K562 (cell line): ENCODE data around the gene TMC6. TPM values are rescaled to one million over a fixed set of nuclear protein-coding genes. Genes with fewer than 3 reads are reported as not detected.
A peak's percentile ranks its signal among the peaks of the same experiment; 100 is the strongest.

Experiments
- CCNT2 ChIP-seq: IDR thresholded peaks from 2 replicates; pipeline ENCODE4 v1.6.1; 2011; ENCODE audit warnings: borderline replicate concordance, low read depth, mild to moderate bottlenecking, moderate library complexity, mixed read lengths, low read length; ENCODE audit not compliant: insufficient read length; ENCODE audit errors: extremely low read depth
- ESRRA ChIP-seq: fragments of 450-650 bp; IDR thresholded peaks from 2 replicates; pipeline ENCODE4 v1.6.1; 2014; ENCODE audit warnings: low read depth, mild to moderate bottlenecking, moderate library complexity, borderline replicate concordance
- EZH2 ChIP-seq: IDR thresholded peaks from 2 replicates; pipeline ENCODE4 v1.6.1; 2012; ENCODE audit warnings: low read depth, mild to moderate bottlenecking, inconsistent platforms, low read length, borderline replicate concordance
- HDGF ChIP-seq: fragments of 450-650 bp; IDR thresholded peaks from 2 replicates; pipeline ENCODE4 v1.6.1; 2016
- HNRNPK ChIP-seq: fragments of 200-400 bp; formaldehyde crosslinking; IDR thresholded peaks from one replicate; pipeline ENCODE4 v1.6.1; 2018; ENCODE audit warnings: mild to moderate bottlenecking, low read depth, low read length; ENCODE audit not compliant: poor library complexity, severe bottlenecking
- MAX ChIP-seq: sonication (generic); formaldehyde crosslinking; IDR thresholded peaks from 2 replicates; pipeline ENCODE4 v1.9.0; 2022; ENCODE audit warnings: mild to moderate bottlenecking, missing genetic modification reagents
- MYNN ChIP-seq, 2 experiments: sonication (generic); formaldehyde crosslinking in 1 of 2; IDR thresholded peaks; 2 replicates each; pipeline versions ENCODE4 v1.5.0 to v1.6.1; 2016 to 2020; ENCODE audit warnings: antibody characterized with exemption in 1 of 2, missing genetic modification reagents in 1 of 2
- NR2C2 ChIP-seq, 2 experiments: fragments of 200-800 bp in 1 of 2; sonication (Bioruptor generic) in 1 of 2; sonication (generic) in 1 of 2; formaldehyde crosslinking in 1 of 2; IDR thresholded peaks; 2 replicates each; pipeline versions ENCODE4 v1.6.1 to v1.8.0; 2016 to 2022; ENCODE audit warnings: mild to moderate bottlenecking in 1 of 2, missing compliant biosample characterization in 1 of 2, missing genetic modification characterization in 1 of 2, missing genetic modification reagents in 1 of 2
- OTX1 ChIP-seq: fragments of 450-650 bp; formaldehyde crosslinking; IDR thresholded peaks from 2 replicates; pipeline ENCODE4 v1.4.0; 2022; ENCODE audit warnings: mild to moderate bottlenecking
- POLR2A ChIP-seq: fragments of 450-650 bp; conservative IDR thresholded peaks from 2 replicates; pipeline ENCODE4 v1.6.1; 2016
- RNF2 ChIP-seq: sonication (generic); IDR thresholded peaks from 2 replicates; pipeline ENCODE4 v1.6.1; 2016
- SAFB ChIP-seq: fragments of 200-400 bp; formaldehyde crosslinking; IDR thresholded peaks from 2 replicates; pipeline ENCODE4 v1.6.1; 2017; ENCODE audit warnings: low read depth, low read length, borderline replicate concordance
- SMAD3 ChIP-seq: fragments of 450-650 bp; formaldehyde crosslinking; conservative IDR thresholded peaks from 2 replicates; pipeline ENCODE4 v1.4.0; 2020; ENCODE audit warnings: mild to moderate bottlenecking
- SRSF7 ChIP-seq: fragments of 200-400 bp; formaldehyde crosslinking; optimal IDR thresholded peaks from 2 replicates; pipeline ENCODE3; 2017; ENCODE audit warnings: mild to moderate bottlenecking, low read depth, low read length
- TAF7 ChIP-seq: fragments of 450-650 bp; IDR thresholded peaks from 2 replicates; pipeline ENCODE4 v1.6.1; 2016; ENCODE audit warnings: missing genetic modification characterization, missing compliant biosample characterization
- TEAD4 ChIP-seq, 2 experiments: sonication (generic) in 1 of 2; formaldehyde crosslinking in 1 of 2; IDR thresholded peaks; 2 replicates each; pipeline versions ENCODE4 v1.6.1 to v1.8.0; 2012 to 2022; ENCODE audit warnings: borderline replicate concordance in 1 of 2, inconsistent platforms in 1 of 2, low read length in 1 of 2, mild to moderate bottlenecking in 1 of 2, missing genetic modification reagents in 1 of 2
- TFE3 ChIP-seq: fragments of 450-650 bp; formaldehyde crosslinking; IDR thresholded peaks from 2 replicates; pipeline ENCODE4 v1.4.0; 2020; ENCODE audit warnings: mild to moderate bottlenecking, mixed read lengths
- YY1 ChIP-seq, 3 experiments: IDR thresholded peaks; 2 replicates each; pipeline ENCODE4 v1.6.1; 2011; ENCODE audit warnings: low read length in 2 of 3, mild to moderate bottlenecking in 2 of 3, moderate library complexity in 2 of 3, borderline replicate concordance in 1 of 3, control low read depth in 1 of 3, low read depth in 1 of 3; ENCODE audit not compliant: insufficient read depth in 3 of 3, insufficient replicate concordance in 2 of 3, control insufficient read depth in 1 of 3, insufficient read length in 1 of 3; ENCODE audit errors: extremely low read depth in 1 of 3
- ZFP36 ChIP-seq: fragments of 150-350 bp; IDR thresholded peaks from 2 replicates; pipeline ENCODE4 v1.6.1; 2018; ENCODE audit warnings: low read length, low read depth; ENCODE audit not compliant: partially characterized antibody
- ZNF263 ChIP-seq: sonication (generic); formaldehyde crosslinking; IDR thresholded peaks from 2 replicates; pipeline ENCODE4 v1.8.0; 2022; ENCODE audit warnings: mild to moderate bottlenecking, missing genetic modification reagents, borderline replicate concordance
- ZNF696 ChIP-seq: fragments of 250-450 bp; sonication (Bioruptor Pico); conservative IDR thresholded peaks from 2 replicates; pipeline ENCODE4 v1.4.0; 2020; ENCODE audit warnings: mild to moderate bottlenecking, moderate library complexity
- ZNF76 ChIP-seq: fragments of 250-450 bp; sonication (Bioruptor Pico); IDR thresholded peaks from 2 replicates; pipeline ENCODE4 v1.4.0; 2020; ENCODE audit warnings: mild to moderate bottlenecking, moderate library complexity, borderline replicate concordance
- polyA plus RNA-seq, 8 experiments: library from polyadenylated mRNA; depleted of rRNA in 4 of 8; stranded (reverse) in 5 of 8; unstranded in 3 of 8; fragments of >200 nt; fragmentation: Nextera tagmentation in 2 of 8; fragmentation: Illumina TruSeq in 1 of 8; extraction: Ambion mirVana in 2 of 8; extraction: Trizol in 1 of 8; gene quantifications; 2 replicates each; pipeline versions ENCODE4 v1.2.1 to v1.2.3, GENCODE V29; 2011 to 2014; ENCODE audit warnings: inconsistent platforms in 1 of 8, missing spikeins in 1 of 8
- total RNA-seq, 7 experiments: library from RNA; depleted of rRNA in 6 of 7; stranded (reverse); fragments of >200 nt in 6 of 7; fragmentation: Illumina TruSeq in 2 of 7; extraction: Trizol in 2 of 7; gene quantifications; 2 replicates each; pipeline versions ENCODE4 v1.2.1 to v1.2.3, GENCODE V29; 2011 to 2021; ENCODE audit warnings: low replicate concordance in 1 of 7
- TF ChIP-seq, protein P1 (sequence below): fragments of 250-450 bp; sonication (Bioruptor Pico); IDR thresholded peaks from 2 replicates; pipeline ENCODE4 v1.5.1; 2021; ENCODE audit warnings: mild to moderate bottlenecking

TMC6 gene
- total and polyA plus RNA-seq, 9 of the 15 experiments (the other 6 are each of a cell fraction or from before 2014, with no cell fraction given) = 4.1 to 351 (median 66.9) TPM

DNA sequence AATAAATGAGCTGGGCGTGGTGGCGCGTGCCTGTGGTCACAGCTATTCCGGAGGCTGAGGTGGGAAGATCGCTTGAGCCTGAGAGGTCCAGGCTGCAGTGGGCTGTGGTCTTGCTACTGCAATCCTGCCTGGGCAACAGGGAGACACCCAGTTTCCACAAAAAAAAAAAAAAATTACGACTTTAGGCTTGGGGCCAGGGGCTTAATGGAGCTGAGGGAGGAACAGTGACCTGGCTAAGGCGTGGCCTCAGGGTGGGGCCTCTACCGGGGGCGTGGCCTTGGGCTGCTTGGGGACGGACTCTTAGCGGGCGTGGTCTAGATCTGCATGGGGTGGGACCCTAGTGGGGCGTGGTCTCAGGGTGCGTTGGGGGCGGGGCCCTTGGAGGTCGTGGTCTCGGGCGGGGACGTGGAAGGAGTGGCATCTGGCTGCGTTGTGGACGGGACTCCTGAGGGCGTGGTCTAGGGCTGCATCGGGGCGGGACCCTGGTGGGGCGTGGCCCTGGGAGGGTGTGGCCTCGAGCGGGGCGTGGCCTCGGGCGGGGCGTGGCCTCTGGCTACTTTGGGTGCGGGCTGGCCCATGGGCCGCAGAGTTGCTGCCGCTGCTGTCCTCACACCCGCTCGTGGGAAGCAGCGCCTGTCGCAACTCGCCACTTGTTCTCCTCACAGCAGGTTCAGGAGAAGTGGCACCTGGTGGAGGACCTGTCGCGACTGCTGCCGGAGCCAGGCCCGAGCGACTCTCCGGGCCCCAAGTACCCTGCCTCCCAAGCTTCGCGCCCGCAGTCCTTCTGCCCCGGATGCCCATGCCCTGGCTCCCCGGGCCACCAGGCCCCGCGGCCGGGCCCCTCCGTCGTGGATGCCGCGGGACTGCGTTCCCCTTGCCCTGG lies 11.9 kb upstream of the TMC6 start (continued):
- TF ChIP-seq OTX1 (CRISPR knock-in tag) (peak; percentile 25; the same call in 1 of the 2 replicates), NR2C2 (CRISPR knock-in tag; IDR thresholded peaks at IDR 0.05) (no peak), NR2C2 (tag; IDR thresholded peaks at IDR 0.05) (peak; percentile 68), ZNF263 (CRISPR knock-in tag) (peak; percentile 45; the same call in 1 of the 2 replicates), SRSF7 (no peak), MYNN (IDR thresholded peaks at IDR 0.05) (no peak), MYNN (CRISPR knock-in tag; IDR thresholded peaks at IDR 0.05) (no peak), SMAD3 (CRISPR knock-in tag) (no peak), ZNF696 (CRISPR knock-in tag) (no peak), MAX (CRISPR knock-in tag) (peak; percentile 71; the same call in 1 of the 2 replicates), ESRRA (peak; percentile 24; the same call in 1 of the 2 replicates), TAF7 (tag) (peak; percentile 51; the same call in 1 of the 2 replicates), SAFB (peak; percentile 56; the same call in 1 of the 2 replicates), RNF2 (no peak; the same call in 1 of the 2 replicates), HNRNPK (no peak), TFE3 (no peak), HDGF (peak; percentile 97), ZNF76 (CRISPR knock-in tag) (0 out of 2 replicates have a peak, but pooled peaks have one; percentile 34), TEAD4 (IDR thresholded peaks at IDR 0.05; ENCODE audit: low read length) (peak; percentile 26; the same call in 1 of the 2 replicates), TEAD4 (CRISPR knock-in tag; IDR thresholded peaks at IDR 0.05; ENCODE audit: borderline replicate concordance) (no peak), POLR2A (peak; percentile 80), YY1 (IDR thresholded peaks at IDR 0.05; ENCODE audit: borderline replicate concordance in 1 of 3, control insufficient read depth in 1 of 3, extremely low read depth in 1 of 3, insufficient read depth in 3 of 3, insufficient read length in 1 of 3, insufficient replicate concordance in 2 of 3, low read depth in 1 of 3, low read length in 2 of 3) (peak in 1 of 3 experiments; percentile 14), CCNT2 (peak; percentile 78), ZFP36 (peak; percentile 6), EZH2 (no peak)
- TF ChIP-seq, protein P1, sequence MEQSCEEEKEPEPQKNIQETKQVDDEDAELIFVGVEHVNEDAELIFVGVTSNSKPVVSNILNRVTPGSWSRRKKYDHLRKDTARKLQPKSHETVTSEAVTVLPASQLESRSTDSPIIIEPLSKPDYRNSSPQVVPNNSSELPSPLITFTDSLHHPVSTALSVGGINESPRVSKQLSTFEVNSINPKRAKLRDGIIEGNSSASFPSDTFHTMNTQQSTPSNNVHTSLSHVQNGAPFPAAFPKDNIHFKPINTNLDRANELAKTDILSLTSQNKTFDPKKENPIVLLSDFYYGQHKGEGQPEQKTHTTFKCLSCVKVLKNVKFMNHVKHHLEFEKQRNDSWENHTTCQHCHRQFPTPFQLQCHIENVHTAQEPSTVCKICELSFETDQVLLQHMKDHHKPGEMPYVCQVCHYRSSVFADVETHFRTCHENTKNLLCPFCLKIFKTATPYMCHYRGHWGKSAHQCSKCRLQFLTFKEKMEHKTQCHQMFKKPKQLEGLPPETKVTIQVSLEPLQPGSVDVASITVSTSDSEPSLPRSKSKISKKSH (CRISPR knock-in tag) = no peak
